Activated naive CD4-positive, alpha-beta T cell treated with anti-CD3 and anti-CD28 coated beads, Interleukin-2, amount 50 U/mL, for 16 hours (primary cell): Measurements from ENCODE around the gene KATNAL1.

Experiments
- DNase-seq: peaks from one replicate; pipeline ENCODE4 v3.0.0-alpha.2; 2020

The KATNAL1 gene

GRCh38 chr13:30332456-30333143 lies 25.2 kb upstream of the KATNAL1 start:
- no peak for DNase-seq

- DNase-seq = no peak
Measured at GRCh38 chr13:30331331-30331771, 24.0 kb upstream of the KATNAL1 start.

GRCh38 chr13:30329009-30329585 lies 21.7 kb upstream of the KATNAL1 start:
- no peak for DNase-seq

GRCh38 chr13:30325668-30326067 lies 18.3 kb upstream of the KATNAL1 start:
- DNase-seq = no peak

GRCh38 chr13:30323524-30323923 lies 16.2 kb upstream of the KATNAL1 start:
- no peak for DNase-seq

- DNase-seq = no peak
Measured at GRCh38 chr13:30322428-30322827, 15.1 kb upstream of the KATNAL1 start.

GRCh38 chr13:30321256-30321655 lies 13.9 kb upstream of the KATNAL1 start:
- no peak for DNase-seq

- no peak for DNase-seq
Measured at GRCh38 chr13:30319655-30320054, 12.3 kb upstream of the KATNAL1 start.

- DNase-seq = no peak
Measured at GRCh38 chr13:30319130-30319529, 11.8 kb upstream of the KATNAL1 start.

GRCh38 chr13:30318026-30318425 lies 10.7 kb upstream of the KATNAL1 start:
- no peak for DNase-seq

- no peak for DNase-seq
Measured at GRCh38 chr13:30314562-30314961, 7.2 kb upstream of the KATNAL1 start.

- DNase-seq = no peak
Measured at GRCh38 chr13:30314069-30314468, 6.7 kb upstream of the KATNAL1 start.

GRCh38 chr13:30313311-30313710 lies 6.0 kb upstream of the KATNAL1 start:
- DNase-seq = no peak

GRCh38 chr13:30312904-30313303 lies 5.6 kb upstream of the KATNAL1 start:
- DNase-seq = no peak

- DNase-seq = no peak
Measured at GRCh38 chr13:30308548-30308947, 1.2 kb upstream of the KATNAL1 start.

- no peak for DNase-seq
Measured at GRCh38 chr13:30307971-30308290, 580 bp upstream of the KATNAL1 start.

GRCh38 chr13:30306762-30307193 lies 573 bp downstream of the KATNAL1 start:
- DNase-seq = peak; percentile 92

- DNase-seq = no peak
Measured at GRCh38 chr13:30305456-30305970, 1.8 kb downstream of the KATNAL1 start.

- no peak for DNase-seq
Measured at GRCh38 chr13:30303269-30303668, 4.1 kb downstream of the KATNAL1 start.

GRCh38 chr13:30301827-30302226 lies 5.5 kb downstream of the KATNAL1 start:
- DNase-seq = no peak

GRCh38 chr13:30300596-30300995 lies 6.8 kb downstream of the KATNAL1 start:
- no peak for DNase-seq

- DNase-seq = no peak
Measured at GRCh38 chr13:30299786-30300185, 7.6 kb downstream of the KATNAL1 start.

GRCh38 chr13:30295116-30295515 lies 12.2 kb downstream of the KATNAL1 start:
- no peak for DNase-seq

GRCh38 chr13:30294004-30294403 lies 13.3 kb downstream of the KATNAL1 start:
- DNase-seq = no peak

GRCh38 chr13:30292325-30292724 lies 15.0 kb downstream of the KATNAL1 start:
- DNase-seq = no peak
